ENCODE results near the gene MTMR12. TPM values are rescaled to one million over a fixed set of nuclear protein-coding genes. Genes with fewer than 3 reads are reported as not detected.

The MTMR12 gene, protein sequence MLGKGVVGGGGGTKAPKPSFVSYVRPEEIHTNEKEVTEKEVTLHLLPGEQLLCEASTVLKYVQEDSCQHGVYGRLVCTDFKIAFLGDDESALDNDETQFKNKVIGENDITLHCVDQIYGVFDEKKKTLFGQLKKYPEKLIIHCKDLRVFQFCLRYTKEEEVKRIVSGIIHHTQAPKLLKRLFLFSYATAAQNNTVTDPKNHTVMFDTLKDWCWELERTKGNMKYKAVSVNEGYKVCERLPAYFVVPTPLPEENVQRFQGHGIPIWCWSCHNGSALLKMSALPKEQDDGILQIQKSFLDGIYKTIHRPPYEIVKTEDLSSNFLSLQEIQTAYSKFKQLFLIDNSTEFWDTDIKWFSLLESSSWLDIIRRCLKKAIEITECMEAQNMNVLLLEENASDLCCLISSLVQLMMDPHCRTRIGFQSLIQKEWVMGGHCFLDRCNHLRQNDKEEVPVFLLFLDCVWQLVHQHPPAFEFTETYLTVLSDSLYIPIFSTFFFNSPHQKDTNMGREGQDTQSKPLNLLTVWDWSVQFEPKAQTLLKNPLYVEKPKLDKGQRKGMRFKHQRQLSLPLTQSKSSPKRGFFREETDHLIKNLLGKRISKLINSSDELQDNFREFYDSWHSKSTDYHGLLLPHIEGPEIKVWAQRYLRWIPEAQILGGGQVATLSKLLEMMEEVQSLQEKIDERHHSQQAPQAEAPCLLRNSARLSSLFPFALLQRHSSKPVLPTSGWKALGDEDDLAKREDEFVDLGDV
- 10 to 100 TPM; 12.4 to 22.4 (median 17.9) TPM for polyA plus RNA-seq (ENCODE audit: insufficient read length in 10 of 10)
- long read RNA-seq, donor 1, full-length matches to known transcripts: 1 of 1 reads
- long read RNA-seq, donor 1, partial matches to known transcripts: 0 of 1 reads
- long read RNA-seq, donor 1, other reads (novel, unspliced or antisense): 0 of 1 reads
- long read RNA-seq, donor 2: 0 reads
- long read RNA-seq, donor 3: 0 reads
- long read RNA-seq, donor 4, full-length matches to known transcripts: 2 of 2 reads
- long read RNA-seq, donor 4, partial matches to known transcripts: 0 of 2 reads
- long read RNA-seq, donor 4, other reads (novel, unspliced or antisense): 0 of 2 reads
- long read RNA-seq, donor 5, full-length matches to known transcripts: 1 of 1 reads
- long read RNA-seq, donor 5, partial matches to known transcripts: 0 of 1 reads
- long read RNA-seq, donor 5, other reads (novel, unspliced or antisense): 0 of 1 reads
- long read RNA-seq, donor 6, full-length matches to known transcripts: 2 of 2 reads
- long read RNA-seq, donor 6, partial matches to known transcripts: 0 of 2 reads
- long read RNA-seq, donor 6, other reads (novel, unspliced or antisense): 0 of 2 reads
- long read RNA-seq, donor 7: 0 reads
- long read RNA-seq, donor 8: 0 reads
- long read RNA-seq, donor 9: 0 reads

DNA sequence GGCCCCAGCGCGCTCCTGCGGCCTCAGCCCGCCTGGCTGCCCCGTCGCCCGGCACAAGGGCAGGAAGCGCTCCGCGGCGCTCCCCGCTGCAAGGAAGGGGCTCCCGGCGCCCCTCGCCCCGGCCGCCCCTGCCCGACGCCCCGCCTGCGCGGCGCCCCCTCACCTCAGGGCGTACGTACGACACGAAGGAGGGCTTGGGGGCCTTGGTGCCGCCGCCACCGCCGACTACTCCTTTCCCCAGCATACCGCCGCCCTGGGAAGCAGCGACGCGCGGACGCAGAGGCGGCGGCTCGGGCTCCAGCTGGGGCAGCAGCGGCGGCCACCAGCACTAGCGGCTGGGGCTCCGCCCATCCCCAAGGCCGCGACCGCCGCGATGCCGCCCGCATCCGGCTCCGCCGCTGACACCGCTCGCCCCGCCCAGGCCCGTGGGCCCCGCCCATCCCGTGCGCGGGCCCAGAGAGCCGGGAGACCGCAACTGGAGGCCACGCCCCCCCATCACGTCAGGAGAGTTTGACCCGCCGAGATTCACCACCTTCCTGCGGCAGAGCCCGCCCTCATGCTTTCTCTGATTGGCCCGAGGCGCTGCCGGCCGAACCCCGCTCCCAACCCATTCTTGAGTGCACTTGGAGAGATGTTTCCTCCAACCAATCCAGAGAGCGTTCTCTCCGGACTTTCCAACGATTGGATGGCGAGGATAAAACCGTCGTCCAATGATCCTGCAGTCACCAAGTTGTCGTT lies at the start of gene MTMR12:
MTMR12 (minus strand) TSS at position 345 of the 738 bp plus-strand sequence; CDS start at position 244, 101 bp downstream.
- DNase-seq: peak; percentile 99 to 100 (median 100)

DNA sequence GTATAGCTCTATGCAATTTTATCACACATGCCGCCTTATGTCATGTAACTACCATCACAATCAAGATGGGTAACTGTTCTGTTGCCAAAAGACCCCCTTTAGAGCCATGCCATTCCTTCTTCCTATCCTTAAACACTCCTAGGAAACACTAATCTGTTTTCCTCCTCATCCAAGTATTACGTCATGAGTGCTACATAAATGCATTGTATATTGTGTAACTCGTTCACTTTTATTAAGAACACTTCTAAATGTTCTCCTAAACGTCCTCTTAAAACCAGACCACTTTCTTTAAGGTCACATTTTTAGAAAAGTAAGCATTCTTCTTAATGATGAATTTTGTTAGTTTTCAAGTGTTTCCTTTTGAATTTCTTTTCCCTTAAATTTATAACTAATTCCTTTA lies 49.8 kb upstream of the MTMR12 start:
- no peak for DNase-seq

DNA sequence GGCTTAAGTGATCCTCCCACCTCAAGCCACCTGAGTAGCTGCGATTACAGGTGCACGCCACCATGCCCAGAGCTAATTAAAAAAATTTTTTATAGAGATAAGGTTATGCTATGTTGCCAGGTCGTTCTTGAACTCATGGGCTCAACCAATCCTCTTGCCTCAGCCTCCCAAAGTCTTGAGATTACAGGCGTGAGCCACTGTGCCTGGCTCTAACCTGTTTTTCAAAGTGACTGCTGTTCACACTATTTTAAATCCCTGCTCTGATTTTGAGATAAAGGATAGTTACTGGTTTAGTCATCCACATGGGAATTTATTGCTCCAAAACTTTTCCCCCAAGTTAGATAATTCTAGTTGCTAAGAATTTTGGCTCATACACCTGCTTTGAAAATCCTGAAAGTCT lies 48.2 kb upstream of the MTMR12 start:
- DNase-seq: no peak

DNA sequence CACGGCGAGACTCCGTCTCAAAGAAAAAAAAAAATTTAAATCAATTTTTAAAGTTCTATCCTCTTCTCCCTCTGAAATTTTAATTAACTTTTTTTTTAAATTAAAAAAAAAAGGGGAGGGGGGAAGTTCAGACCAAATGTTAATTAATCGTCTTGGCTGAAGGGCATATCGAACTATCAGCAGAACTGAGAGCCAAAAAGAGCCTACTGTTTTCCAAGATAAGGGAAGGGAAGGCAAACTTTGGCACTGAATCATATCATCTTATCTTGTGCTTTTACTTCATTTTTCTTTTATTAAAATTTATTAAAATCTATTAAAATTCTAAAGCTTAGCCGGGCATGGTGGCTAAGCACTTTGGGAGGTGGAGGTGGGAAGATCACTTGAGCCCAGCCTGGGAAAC lies 45.9 kb upstream of the MTMR12 start:
- no peak for DNase-seq

DNA sequence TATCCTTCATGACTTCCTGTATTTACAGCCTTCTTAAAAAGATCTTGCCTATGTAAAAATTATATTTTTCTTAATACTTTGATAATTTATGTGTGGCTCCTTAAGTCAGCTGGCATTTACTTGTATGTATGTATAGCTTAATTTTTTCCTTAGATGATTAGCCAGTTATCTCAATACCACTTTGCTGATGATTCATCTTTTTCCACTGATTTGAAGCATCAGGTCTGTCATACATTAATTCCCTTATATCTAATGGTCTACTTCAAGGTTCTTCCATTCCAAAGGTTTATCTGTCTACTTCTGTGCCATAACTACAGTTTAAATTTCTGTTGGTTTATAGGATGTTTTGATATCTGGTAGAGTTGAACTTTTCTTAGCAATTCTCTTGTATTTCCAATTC lies 44.9 kb upstream of the MTMR12 start:
- no peak for DNase-seq

DNA sequence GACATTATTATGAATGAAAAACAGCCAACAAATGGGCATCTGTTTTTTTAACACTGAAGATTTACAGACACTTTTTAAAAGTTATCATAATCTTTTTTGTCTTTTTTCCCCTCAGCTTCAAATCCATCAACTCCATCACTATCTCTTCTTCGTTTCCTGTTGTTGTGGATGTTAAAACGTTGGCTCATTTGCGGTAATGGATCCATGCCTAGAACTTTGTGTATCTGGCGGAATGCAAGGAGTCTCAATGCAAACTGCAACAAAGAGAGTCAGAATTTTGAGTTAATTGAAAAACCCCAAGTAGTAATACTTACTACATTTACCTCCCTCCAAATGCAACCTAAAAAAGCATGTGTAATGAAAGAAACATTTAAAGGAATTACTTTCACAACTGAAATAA lies 42.9 kb upstream of the MTMR12 start:
- DNase-seq: peak in 1 of 3 donors; percentile 19

DNA sequence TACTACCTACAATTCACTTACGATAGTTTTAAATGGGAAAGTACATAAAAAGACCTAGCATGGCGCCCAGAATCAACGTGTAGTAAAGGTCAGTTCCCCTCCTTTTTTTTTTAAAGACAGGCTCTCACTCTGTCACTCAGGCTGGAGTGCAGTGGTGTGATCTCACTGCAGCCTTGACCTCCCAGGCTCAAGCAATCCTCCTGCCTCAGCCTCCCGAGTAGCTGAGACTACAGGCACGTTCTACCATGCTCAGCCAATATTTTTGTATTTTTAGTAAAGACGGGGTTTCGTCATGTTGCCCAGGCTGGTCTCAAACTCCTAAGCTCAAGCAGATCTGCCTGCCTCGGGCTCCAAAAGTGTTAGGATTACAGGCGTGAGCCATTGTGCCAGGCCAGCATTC lies 40.7 kb upstream of the MTMR12 start:
- no peak for DNase-seq

DNA sequence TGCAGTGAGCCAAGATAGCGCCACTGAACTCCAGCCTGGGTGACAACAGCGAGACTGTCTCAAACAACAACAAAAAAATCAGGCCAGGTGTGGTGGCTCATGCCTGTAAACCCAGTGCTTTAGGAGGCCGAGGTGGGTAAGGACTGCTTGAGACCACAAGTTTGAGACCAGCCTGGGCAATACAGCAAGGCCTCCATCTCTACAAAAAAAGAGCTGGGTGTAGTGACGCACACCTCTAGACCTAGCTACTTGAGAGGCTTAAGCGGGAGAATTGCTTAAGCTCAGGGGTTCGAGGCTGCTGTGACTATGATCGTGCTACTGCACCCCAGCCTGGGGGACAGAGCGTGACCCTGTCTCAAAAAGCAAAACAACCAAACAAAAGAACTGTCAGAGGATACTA lies 39.9 kb upstream of the MTMR12 start:
- no peak for DNase-seq

DNA sequence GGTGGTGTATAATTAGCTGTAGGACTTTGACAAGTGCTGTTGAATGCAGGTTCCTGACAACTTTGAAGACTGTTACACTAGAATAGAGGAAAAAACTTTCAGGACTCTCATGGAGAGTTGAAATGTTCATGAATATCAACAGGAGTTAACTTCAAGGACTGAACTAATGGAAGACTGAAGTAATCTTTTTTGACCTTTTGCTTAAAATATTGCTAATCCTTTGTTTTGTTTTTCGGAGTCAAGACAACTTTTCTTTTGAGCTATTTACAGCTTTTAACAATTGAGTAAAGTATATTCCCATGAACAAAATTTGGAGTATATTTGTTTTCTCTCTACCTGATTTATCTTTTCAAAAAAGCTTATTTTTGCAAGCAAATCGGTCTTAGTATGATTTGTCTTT lies 34.1 kb upstream of the MTMR12 start:
- no peak for DNase-seq

DNA sequence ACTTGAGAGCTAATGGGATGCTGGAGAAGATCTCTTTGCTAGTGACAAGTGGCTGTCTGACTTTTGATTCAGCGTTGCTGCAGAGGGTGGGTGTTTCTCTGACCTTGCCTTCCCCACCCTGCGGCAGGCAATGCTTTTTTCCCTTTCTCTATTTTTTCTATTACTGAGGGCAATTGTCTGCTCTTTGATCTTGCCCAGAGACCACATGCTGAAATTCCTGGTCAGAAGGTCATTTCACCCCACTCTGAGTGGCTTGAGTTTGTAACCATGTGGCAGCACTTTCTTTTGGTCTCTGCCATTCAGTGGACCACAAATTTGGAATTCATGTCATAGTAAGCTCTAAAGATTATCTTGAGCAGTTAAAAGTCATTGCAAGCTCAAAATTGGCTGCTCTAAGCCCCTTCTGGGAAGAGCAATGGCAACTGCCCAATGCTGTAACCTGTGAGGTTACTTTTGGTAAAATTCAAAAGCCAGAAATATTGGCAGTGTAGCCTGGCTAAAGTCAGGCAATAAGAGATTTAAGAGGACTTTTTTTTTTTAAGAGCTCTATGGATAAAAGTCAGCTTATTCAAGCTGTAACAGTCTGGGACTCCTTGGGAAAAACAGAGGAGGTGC lies 30.4 kb upstream of the MTMR12 start:
- DNase-seq: no peak

DNA sequence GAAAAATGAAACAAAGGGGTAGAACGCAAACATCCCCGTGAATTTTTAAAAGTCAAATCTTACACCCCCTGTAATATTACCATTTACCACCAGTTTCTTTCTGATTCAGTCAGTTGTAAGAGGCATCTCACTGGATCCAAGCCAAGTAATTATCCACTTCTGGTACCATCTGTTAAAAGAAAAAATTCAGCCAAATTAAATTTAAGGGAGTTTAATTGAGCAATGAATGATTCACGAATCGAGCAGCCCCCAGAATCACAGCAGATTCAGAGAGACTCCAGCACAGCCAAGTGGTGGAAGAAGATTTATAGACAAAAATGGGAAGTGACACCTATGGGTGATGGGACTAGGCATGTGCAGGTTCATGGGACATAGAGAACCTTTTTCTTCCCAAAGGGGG lies 29.9 kb upstream of the MTMR12 start:
- DNase-seq: no peak

DNA sequence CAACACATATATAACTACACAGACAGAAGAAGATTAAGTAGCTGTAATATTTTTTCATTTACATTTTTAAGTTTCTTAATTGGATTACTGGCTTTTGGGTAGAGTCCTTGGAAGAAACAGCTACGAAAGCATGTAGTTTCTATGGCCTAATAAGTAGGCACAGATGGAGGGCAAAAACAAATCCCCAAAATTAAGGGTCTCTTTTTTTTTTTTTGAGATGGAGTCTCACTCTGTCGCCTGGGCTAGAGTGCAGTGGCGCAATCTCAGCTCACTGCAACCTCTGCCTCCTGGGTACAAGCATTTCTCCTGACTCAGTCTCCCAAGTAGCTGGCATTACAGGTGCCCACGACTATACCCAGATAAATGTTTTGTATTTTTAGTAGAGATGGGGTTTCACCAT lies 27.1 kb upstream of the MTMR12 start:
- no peak for DNase-seq

DNA sequence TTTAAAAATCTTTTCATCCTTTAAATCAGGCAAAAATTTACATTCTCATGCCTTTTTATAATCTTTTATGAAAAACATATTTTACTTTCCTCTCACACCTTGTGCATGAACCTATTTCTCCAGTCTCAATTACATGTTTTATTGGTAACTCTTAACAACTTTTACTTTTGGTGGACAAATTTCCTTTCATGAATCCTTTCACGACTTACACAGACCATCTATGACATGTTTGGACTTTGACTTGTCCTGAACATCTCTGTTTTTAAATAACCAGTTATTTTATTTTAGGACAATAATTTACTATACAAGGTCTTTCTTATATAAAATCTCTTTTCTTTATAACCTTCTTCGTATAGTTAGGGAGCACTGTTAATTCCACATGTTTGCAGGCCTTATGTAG lies 26.5 kb upstream of the MTMR12 start:
- DNase-seq: peak in 1 of 3 donors; percentile 6

DNA sequence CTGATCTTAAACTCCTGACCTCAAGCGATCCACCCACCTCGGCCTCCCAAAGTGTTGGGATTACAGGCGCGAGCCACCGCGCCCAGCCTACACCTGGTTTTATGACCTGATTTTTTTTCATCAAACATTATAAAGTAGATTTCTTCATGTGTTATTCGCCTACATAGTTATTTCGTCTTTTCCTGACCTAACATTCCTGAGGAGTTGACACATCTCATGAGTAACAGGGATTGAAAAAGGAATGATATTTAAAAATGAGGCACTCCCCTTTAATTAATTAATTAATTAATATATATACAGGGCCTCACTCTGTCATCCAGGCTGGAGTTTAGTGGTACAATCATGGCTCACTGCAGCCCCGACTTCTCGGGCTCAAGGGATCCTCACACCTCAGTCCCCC lies 20.2 kb upstream of the MTMR12 start:
- no peak for DNase-seq

DNA sequence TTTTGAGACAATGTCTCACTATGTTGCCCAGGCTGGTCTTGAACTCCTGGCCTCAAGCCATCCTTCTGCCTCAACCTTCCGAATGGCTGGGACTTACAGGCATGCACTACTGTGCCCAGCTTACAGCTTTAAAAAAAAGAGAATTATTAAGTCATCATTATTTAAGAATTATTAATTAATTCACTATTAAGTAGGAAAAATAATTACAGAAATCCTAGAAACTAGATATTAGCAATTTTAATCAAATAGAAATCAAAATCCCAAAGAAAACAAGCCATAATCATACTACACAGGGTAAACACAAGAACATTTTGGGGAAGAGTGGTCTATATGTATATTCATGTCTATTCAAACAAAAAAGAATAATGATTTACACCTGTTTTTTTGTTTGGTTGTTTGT lies 19.6 kb upstream of the MTMR12 start:
- no peak for DNase-seq

DNA sequence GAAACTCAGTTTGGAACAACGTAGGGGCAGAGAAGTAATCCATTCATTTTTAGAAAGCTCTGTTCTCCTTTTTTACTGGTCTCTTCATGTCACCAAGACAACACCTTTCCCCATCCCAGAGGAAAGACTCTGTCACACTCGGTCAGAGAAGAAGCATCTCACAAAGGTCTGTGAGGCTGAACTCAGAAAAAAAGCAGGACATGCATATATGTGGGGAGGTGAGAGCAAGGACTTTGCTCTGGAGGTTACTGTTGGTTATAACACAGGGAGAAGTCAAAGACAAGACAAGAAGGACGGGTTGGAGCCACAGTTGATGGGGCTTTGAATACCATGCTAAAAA lies 19.2 kb upstream of the MTMR12 start:
- no peak for DNase-seq

DNA sequence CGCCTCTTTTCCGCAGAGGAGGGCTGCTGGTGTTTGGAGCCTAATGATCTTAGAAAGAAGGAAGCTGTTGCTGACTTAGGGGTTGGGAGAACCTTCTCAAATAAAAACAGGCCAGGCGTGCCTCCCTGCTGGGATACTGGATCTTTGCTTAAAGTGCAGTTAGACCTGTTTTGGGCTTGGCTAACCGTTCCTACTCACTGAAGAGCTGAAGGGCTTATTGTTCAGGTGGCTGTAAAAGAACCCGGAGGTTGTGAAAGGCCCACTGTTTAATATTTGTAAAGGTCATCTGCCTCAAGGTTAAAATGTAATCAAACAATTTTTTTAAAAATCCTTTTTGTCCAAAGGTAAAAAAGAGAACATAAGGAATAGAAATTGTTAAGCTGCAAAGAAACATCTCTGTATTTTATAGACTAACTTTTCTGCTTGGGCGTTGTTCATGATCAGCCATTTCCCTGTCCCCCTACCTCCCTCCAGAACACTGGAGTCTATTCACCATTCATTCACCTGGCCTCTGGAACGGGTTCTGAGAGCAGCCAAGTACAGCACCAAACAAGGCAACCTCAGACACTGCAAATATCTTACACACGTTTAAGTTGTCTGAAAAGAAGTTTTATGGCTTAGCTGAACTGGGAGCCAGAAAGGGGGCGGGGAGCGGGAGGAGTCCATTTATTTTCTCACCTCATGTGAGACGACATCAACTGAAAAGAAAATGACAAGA lies 18.6 kb upstream of the MTMR12 start:
- no peak for DNase-seq

DNA sequence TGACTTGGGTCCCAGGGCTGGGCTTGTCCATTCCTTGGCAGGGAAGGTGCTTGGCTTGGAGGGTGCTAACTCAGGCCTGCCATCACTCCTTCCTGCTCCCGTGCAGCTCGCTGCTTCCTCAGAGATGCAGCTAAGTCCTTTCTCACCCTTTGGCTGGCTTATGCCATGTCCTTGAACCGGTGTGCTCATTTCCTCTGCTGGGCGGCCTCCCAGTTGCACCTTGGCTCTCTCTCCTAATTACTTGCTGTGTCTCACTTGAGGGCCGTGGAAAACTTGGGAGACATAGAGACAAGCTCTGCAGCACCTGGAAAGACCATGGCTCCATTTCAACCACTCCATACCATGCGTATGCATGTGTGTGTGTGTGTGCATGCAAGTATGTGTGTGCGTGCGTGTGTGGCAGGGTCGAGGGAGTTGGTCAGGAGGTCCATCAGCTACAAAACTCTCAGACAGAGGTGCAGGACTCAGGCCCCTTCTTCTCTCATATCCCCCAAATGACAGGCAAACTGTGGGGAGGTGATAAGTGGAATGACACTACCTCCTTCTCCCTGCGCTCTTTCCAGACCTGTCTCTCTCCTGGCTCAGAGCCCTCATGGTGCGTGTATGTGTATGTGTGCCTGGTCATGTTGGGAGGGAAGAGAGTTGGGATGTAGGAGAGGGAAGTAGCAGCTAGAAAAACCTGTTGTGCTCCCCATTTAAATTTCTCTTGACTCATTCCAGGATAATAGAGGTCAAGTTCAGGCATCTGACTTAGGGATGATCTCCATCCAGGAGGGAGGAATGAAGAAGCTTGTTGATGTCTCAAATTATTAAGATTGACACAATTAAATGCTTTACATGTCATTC lies 17.6 kb upstream of the MTMR12 start:
- no peak for DNase-seq

DNA sequence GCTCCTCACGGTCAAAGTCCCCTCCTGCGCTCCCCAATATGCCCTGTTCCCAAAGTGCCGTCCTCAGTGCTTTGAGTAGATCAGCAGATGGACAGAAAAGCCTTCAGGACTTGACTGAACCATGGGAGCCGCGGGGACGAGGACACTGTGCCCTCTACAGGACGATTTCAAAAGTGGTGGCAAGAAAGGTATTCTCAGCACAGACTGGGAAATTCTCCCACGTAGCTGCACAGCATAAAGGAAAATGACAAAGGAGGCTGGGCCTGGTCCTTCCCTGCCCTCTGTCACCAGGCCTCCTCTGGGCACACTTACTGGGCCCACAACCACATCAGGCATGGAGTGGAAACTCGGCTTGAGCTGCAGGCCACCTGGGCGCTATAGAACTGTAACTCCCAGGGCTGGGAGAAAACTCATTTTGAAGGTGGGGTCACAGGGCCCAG lies 16.7 kb upstream of the MTMR12 start:
- peak; percentile 33 to 70 (median 52) for DNase-seq
